GM18858 (cell line): ENCODE measurements around the gene MYLK3.

ENCODE experiments used
- ATAC-seq: cut with Tn5 transposase; IDR thresholded peaks from one replicate; pipeline ENCODE4 v1.9.1; 2021; ENCODE audit not compliant: unreplicated experiment

MYLK3 gene

DNA sequence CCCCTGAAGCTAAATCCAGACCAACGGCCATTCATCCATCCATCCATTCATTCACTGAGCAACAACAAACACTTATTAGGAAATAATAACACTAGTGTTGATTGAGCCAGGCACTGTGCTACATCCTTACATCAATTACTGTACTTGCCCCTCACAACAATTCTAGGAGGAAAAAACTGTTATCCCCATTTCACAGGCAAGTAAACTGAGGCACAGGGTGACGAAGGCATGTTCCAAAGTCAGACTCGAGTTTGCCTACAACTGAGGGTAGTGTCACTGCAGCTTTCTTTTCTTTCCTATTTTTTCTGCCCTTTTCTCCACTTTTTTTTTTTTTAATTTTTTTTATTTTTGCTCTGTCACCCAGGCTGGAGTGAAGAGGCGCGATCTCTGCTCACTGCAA lies 11.2 kb upstream of the MYLK3 start:
- no peak for ATAC-seq

DNA sequence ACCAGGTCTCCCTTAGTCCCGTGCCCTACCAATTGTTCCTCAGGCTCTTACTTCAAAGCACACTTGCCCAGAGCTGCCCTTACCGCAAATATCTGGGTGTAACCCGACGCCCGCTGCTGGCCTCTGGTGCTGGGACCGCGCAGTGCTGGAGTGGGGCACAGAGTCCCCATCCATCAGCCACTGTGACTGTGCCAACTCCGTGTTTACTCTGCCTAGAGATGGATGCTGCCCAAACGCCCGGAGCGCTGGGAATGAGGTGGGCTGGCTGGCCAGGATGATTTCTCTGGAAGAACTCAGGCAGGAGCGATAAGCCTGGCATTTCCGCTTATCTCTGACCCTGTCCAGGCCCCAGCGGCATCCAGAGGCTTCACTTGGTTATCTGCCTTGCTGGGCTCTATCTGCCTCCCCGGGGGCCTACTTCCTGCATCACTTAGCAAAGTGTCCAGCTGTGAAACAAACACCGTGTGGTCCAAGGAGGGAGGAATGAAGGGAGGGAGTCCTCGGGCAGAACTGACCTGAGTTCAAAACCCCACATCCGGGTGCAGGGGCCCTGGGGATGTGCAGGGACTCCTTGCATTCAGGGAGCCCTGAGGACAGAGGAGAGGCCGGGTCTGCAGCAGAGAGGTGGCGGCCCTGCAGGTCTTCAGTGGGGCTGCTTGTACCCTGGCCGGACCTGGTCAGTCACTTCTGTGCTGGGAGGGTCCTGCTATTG lies 9.4 kb upstream of the MYLK3 start:
- no peak for ATAC-seq

DNA sequence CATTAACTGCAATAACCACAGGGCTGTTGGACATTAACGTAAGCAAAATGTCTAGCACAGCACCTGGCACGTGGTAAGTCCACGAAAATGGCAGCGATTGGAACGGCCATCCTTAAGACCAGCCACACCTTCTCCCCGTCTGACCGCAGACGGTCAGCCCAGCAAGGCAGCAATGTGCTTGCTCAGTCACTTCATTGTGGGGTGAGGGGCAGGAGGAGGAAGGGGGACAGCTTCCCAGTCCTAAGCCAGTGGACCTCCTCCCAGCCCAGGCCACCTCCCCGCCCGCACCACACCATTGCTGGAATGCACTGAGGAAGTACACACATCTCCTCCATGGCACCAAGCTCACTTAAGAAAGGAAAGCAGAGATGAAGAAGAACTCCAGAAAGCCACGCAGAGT lies 8.6 kb upstream of the MYLK3 start:
- no peak for ATAC-seq

DNA sequence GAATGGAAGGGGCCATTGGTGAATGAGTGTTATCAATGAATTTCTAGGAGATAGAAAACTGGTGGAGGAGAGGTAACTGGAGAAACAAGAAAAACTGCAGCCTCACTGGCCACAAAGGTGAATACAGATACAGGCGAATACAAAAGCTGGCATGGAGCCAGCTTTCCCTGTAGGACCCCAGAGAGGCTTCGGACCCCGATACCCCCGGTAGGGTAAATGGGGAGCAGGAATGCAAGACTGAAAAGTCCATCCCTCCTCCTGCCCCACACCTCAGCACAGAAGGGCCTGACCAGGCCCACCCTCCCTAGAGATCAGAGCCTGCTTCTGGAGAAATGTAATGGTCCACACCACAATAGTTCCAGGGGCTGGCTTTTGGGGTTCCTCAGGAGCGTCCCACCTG lies 4.9 kb upstream of the MYLK3 start:
- no peak for ATAC-seq

DNA sequence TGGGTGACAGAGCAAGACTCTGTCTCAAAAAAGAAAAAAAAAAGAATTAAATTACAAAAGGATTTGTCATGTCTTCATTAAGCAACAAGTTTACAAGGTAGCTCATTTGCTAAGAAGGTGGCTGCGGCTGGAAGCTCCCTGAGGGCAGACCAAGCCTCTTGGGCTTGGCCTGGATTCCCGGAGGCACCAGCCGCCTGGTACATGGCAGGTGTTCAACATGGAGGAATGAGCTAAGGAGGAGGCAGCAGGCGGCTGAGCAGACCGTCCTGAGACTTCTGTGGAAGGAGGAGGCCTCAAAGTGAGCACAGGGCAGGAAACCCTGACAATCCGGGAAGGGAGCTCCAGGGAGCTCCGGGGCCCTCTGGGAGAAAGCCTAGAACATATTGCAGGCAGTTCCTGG lies 3.2 kb upstream of the MYLK3 start:
- no peak for ATAC-seq

DNA sequence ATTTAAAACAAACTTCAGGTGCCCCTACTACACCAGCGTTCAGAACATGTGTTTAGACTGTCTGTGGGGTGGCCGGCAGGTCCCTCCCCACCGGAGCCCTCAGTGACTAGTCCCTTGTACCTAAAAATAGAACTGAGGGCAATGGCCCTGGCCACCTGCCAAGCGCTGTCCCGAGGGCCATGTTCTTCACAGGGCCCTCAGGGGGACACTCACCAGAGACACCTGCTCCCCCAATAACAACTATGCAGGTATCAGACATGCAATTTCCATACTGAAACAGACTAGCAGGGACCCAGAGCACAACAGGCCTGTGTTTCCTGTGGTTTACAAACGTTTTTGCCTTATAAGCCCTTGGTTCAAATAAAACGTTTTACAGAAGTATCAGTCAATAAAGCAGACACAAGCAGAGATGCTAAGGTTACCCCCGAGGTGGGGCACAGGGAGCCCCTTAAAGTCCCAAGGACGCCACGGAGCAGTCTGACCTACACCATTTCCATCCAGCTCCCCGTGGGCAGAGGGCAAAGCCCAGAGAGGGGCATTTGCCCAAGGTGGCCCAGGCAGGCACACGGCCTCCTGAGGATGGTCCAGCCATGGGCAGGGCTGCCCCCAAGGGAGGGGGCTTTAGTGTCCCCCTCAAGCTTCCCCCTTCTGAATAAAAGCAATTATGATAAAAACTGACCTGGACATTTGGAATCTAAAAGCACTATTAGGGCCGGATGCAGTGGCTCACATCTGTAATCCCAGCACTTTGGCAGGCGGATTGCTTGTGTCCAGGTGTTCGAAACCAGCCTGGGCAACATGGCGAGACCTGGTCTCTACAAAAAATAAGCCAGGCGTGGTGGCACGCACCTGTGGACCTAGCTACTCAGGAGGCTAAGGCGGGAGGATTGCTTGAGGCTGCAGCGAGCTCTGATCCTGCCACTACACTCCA lies 896 bp upstream of the MYLK3 start:
- ATAC-seq, result peak; percentile 83

DNA sequence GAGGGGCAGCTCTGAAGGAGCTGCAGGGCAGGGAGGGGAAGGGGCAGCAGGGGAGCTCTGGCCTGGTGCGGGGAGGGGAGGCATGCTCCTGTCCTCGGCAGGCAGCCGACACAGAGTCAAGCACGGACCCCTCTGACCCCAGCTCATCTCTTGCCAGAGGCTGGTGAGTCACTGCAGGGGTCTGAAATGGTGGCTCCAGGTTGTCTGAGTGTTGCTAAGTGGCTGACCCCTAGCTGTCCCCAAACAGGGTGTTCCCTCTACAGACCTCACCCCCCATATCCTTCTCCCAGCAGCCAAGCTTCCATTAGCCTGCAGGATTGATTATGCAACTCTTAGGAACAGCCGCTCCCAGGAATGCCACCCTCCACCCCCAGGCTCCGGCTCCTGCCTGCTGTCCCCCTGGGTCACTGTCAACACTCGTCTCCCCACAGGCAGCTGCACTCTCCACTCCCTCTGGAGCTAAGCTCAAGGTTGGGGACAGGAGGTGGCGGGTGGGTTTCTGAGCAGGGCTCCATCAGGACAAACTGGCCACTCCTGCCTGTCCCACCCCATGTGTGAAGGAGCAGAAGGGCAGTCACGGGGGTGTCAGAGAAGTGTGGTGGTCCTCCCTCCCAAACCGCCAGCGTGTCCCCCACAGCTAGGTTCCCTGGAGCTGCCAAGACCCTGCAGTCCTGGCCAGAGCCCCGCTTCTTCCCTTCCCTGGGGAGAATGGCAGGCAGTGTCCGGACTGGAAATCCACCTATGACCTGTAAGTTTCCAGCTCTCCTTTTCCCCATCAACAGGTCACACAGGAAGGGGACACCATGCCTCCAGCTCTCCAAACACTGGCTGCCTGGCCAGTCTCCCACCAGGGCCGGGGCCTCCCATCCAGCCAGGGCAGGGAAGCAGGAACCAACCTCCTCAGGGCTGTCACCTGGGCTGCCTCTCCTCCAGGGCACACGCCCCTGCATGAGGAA lies 1.0 kb downstream of the MYLK3 start:
- no peak for ATAC-seq

DNA sequence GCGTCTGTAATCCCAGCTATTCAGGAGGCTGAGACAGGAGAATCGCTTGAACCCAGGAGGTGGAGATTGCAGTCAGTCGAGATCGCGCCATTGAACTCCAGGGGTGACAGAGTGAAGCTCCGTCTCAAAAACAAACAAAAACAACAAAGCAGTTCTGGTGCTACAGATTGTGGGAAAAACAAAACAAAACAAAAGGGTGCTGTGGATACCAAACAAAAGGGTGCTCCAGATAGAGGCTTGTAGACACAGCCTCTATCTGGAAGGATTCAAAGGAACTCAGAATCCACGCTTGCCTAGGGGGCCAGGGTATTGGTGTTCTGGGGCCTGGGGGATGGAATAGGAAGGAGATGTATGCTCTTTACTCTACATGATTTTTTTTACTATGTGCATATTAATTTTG lies 2.5 kb downstream of the MYLK3 start:
- no peak for ATAC-seq

DNA sequence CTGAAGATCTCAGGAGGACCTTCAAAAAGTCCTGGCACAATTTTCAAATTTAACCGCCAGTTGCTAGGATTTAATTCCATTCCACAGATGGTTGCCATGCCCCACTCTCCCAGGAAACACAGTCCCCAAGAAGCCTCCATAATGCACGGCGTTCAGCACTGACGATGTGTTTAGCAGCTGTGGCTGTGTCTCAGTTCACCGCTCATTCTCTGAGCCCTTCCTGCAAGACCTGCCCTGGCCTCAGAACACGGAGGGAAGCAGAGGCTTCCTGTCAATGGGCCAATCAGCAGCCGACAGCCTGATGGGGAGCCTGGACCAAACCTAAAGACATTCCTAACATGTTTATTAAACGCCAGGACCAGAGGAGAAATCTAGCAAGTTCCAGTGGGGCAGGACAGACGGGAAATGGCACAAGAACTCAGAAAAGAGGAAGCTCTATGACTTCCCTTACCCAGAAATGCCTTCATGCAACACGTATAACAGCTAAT lies 4.9 kb downstream of the MYLK3 start:
- ATAC-seq, result peak; percentile 58

DNA sequence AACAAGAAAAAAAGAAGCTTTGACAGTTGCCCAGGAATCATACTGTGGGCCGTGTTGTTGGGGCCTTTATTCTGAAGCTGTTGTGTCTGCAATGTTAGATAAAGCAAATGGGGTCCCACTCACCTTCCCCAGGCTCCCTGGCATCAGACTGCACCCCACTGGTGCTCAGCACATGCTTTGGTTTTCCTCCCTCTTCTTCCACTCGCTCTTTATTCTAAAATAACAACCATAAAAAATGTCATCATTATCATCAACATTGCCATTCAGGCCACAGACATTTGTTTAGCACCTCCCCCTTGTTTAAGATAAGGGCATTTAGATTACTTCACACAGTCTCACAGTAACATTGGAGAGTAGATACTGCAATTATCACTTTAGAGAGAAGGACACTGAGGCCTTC lies 8.2 kb downstream of the MYLK3 start:
- ATAC-seq, result no peak

DNA sequence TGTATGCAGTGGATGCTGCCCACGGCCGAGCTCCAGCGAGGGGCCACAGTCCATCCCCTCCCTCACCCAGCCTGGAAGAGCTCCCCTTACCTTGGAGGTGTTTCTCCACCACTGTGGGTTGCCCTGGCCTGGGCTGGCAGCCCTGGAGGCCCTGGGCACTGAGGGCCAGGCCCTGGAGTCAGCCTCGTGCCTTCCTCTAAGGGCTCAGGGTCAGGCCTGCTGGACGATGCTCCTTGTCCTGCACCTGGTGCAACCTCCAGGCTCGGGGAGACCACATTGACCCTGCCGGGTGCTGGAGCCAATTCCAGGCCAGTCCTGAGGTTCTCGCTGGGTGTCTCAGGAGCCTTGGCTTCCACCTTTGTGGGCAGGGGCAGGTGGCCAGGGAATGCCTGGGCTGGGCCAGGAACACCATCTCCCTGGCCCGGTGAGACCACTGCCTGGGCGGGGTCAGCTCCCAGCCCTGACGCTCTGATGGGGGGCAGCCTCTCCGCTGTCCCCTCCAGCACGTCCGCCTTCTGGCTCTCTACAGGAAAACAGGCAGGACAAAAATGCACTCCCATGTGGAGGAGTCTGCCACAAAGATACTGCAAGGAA lies 10.4 kb downstream of the MYLK3 start:
- ATAC-seq, result no peak

DNA sequence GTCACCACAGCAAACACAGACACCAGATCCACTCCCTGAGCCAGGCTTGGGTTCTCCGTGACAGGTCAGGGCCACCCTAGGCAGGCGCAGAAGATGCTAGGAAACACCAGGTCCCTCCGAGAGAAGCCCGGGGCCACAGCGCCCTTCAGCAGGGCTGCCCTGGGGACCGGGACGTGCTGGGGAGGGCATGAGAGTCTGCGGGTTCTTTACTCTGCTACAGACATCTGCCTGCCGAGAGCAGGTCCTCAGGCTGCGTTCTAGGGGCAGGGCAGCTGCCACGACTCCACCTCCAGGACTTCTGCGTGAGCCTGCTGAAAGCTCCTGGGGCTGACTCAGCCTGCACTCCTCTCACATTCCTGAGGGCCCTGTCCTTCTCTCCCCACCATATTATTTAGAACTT lies 11.4 kb downstream of the MYLK3 start:
- ATAC-seq, result no peak

DNA sequence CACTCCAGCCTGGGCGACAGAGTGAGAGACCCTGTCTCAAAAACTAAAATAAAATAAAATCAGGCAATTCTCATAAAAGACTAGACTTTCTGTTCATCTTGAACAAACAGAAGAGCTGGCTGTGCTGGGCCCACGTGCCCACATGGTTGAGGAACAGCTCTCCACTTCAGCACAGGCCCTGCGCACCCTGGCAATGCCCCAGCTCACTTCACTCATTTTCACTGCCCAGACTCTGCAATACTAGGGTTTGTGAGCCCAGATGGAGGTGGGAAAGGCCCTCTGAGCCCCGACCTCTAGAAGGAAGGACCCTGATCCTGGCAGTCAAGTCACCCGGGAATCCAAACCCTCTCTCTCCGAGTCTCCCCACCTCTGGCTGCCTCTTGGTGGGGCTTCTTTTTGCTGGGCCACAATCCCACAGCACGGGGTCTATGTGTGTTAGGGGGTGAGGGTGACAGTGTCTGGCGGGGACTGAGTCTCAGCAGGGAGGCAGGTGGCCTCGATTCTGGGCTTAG lies 14.8 kb downstream of the MYLK3 start:
- no peak for ATAC-seq

DNA sequence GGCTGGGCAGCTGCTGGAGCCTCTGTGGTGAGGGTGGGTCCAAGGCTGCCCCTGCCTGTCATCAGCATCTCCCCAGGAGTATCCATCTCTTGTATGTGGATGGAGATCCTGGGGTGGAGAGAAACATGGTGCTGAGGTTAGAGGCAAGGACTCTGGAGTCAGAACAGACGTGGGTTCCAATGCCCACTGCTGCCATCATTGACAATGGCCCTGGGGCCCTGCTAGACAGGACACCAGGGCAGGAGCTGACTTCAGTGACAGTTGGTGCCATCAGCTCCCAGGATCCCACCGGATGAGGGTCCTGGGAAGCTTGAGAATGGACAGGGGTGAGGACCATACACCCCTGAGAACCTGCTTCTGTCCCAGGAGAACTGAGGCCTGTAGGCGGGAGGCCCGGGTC lies 15.6 kb downstream of the MYLK3 start:
- ATAC-seq, result no peak

DNA sequence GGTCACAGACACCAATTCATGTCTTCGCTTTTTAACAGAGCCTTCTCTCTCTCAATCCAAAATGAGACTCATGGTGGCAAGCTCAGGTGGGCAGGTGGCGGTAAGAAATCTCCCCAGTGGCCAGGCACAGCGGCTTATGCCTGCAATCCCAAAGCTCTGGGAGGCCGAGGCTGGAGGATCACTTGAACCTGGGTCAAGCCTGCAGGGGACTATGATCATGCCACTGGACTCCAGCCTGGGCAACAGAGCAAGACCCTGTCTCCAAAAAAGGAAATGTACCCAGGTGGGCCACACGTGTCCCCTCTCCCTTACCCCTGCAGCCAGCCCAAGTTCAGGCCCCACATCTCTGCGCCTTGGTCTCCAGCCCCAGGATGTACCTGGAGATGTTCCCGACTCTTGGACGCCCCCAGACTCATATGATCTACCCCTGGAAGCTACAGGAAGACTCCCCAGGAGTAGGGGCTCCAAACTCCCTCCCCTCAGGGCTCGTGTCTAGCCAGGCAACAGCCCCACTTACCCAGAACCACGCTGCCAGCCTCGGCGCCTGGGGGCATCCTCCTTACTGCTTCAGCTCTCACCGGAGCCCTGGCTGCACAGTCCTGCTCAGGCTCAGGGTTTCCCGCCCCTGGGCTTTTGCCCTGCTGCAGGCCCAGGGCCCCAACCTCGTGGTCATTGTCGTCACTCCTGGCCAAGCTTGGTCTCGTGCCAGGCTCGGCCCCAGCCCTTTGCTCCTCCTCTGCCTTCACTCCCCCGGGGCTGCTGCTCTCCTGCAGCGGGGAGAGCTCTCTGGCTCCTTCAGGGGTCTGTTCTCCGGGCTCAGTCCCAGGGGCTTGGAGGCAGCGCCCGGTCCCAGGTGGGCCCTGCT lies 16.2 kb downstream of the MYLK3 start:
- no peak for ATAC-seq

DNA sequence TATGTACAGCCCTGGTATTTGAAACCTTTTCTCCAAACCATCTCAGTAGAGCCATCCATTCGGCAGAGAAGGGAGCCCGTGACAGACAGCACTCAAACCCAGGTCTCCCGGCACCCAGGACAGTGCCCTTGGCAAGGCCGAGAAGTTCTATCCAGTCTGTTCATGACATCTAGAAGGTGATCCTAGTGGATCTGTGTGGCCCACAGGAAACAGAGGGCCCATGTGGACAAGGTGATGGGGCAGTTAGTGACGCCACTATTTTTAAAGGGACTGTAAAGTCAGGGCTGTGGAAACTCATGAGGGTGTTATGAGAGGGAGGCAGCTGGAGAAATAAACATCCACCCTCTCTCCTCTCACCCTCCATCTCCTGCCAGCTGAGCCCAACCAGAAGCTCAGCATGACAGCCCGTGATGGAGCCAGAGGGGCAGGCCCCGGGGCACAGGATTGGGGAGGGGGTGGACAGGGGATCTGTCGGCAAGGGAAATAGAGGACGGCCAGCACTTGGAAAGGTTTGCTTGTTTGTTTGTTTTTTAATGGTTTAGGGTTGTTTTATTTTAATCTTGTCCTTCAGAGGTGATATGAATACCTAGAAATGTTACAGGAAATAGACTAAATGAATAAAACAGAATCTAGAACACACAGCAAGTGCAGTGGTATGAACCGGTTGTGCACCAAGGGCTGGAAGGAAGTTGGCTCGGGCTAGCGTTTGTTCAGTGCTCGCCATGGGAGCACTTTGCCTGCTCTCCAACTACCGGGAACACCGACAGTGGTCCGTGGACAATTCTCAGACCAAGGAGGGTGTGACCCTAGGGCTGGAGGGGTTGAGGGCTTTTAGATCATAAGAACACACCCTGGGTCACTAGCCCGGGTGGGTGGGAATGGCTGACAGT lies 17.1 kb downstream of the MYLK3 start:
- ATAC-seq, result no peak

DNA sequence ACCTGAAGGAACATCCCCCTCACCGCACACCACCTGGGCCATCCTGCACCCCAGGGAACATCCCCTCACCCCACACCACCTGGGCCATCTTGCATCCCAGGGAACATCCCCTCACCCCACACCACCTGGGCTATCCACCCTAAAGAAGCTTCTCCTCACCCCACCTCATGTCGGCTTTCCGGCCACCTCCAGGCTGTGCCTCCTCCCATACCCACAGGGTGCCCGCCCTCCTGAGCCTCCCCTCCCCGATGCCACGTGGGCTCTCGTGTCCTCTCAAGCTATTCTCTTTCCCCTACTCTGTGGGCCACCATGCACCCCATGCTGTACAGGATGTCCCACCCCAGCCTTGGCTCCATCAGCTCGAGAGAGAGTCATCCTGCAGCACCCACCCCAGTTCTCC lies 18.0 kb downstream of the MYLK3 start:
- no peak for ATAC-seq

DNA sequence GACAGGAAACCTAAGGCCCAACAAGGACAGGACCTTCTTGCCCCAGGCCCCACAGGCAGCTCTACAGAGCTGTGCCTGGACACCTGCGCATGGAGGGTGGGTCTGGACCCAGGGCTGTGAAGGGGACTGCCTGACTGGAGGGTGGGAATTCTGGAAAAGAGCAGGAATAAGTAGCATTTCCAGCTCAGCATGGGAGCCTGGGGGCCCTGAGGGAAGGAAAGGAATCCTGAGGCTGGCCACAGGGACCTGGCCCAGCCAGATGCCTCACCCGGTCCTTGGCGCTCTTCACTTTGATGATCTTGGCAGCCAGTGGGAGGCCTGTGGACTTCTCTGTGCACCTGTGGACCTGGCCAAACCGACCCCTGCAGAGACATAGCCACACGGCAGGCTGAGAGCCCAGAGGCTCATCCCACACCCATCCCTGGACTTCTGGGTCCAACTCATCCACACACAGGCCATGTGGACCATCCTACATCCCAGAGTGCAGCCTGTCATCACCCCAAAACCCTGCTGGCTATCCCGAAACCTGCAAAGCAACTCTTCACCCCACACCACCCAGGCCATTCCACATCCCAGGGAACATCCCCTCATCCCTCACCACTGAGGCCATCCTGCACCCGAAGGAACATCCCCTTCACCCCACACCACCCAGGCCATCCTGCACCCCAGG lies 18.7 kb downstream of the MYLK3 start:
- ATAC-seq, result no peak
